CD4-positive, alpha-beta T cell treated with Interleukin-17A for 1 hour (primary cell): ENCODE results near the gene CEP72.
"Not testable (repeated sequence)": the region's sequence is repeated elsewhere in the genome, so short reads cannot be mapped to it uniquely, and the experiment has no call there.

ENCODE experiments used
- DNase-seq: peaks from one replicate; pipeline ENCODE4 v3.0.0-alpha.2; 2020

The CEP72 gene

GRCh38 chr5:673831-674629 is 61.9 kb downstream of the CEP72 start:
- DNase-seq, result no peak

- DNase-seq, result no peak
These were observed 62.5 kb downstream of the CEP72 start for GRCh38 chr5:674630-675011.

GRCh38 chr5:675111-675870 is 63.2 kb downstream of the CEP72 start:
- DNase-seq, result no peak

- DNase-seq, result no peak
These were observed 63.9 kb downstream of the CEP72 start for GRCh38 chr5:675871-676698.

- no peak for DNase-seq
These were observed 64.5 kb downstream of the CEP72 start for GRCh38 chr5:676699-677076.

- no peak for DNase-seq
These were observed 65.3 kb downstream of the CEP72 start for GRCh38 chr5:677131-678101.

- DNase-seq, result not testable (repeated sequence)
These were observed 66.4 kb downstream of the CEP72 start for GRCh38 chr5:678521-678920.

- DNase-seq, result not testable (repeated sequence)
These were observed 67.2 kb downstream of the CEP72 start for GRCh38 chr5:679166-679895.

- DNase-seq, result not testable (repeated sequence)
These were observed 68.1 kb downstream of the CEP72 start for GRCh38 chr5:680118-680795.

GRCh38 chr5:680836-681235 is 68.7 kb downstream of the CEP72 start:
- not testable (repeated sequence) for DNase-seq

GRCh38 chr5:681317-682191 is 69.4 kb downstream of the CEP72 start:
- not testable (repeated sequence) for DNase-seq

GRCh38 chr5:682216-682615 is 70.1 kb downstream of the CEP72 start:
- not testable (repeated sequence) for DNase-seq

- DNase-seq, result not testable (repeated sequence)
These were observed 70.7 kb downstream of the CEP72 start for GRCh38 chr5:682651-683358.

- no peak for DNase-seq
These were observed 71.7 kb downstream of the CEP72 start for GRCh38 chr5:683551-684481.

GRCh38 chr5:684751-685216 is 72.6 kb downstream of the CEP72 start:
- no peak for DNase-seq

GRCh38 chr5:685262-686171 is 73.4 kb downstream of the CEP72 start:
- no peak for DNase-seq

- DNase-seq, result not testable (repeated sequence)
These were observed 74.0 kb downstream of the CEP72 start for GRCh38 chr5:686172-686523.
